Measurements from ENCODE around the gene YY1.

The YY1 gene

DNA sequence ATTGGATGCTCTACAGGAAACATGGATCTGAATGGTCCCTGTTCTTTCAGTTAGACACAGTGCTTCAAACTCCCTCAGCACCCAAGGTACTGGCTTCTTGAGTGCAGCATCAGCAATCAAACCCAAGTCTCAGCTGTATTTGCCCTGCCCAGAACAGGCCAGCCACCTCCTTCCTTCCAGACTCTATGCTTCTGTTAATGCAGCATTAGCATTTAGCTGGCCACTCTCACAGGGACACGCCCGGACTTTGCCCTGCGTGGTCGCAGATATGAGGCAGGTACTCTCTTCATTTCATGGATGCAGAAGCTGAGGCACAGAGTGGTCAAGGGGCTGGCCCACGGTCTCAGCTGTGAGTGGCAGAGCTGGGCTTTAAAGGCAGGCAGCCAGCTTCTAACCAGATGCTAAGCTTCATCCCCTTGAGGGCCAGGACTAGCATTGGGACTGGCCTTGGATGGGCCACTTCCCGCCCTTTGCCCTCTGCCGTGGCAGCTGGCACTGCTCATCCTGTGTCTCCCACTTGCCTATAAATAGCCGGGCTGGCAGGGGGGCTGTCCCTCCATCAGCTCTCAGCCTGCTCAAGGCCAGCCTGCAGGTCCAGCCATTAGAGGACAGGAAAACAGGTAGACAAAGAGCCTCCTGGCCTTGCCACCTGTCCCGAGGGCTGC, 82.7 kb downstream of the YY1 start:
- H3K4me3 ChIP-seq (ENCODE audit: low read depth, low read length): no peak overlapping the region
- no peak for DNase-seq (ENCODE audit: low read depth)
- TF ChIP-seq MYC (IDR thresholded peaks at IDR 0.05; ENCODE audit: low read depth, low read length) (no peak), POLR2A (IDR thresholded peaks at IDR 0.05; ENCODE audit: extremely low read depth, insufficient read length) (no peak), MAX (IDR thresholded peaks at IDR 0.05; ENCODE audit: low read depth, low read length) (no peak), CTCF (IDR thresholded peaks at IDR 0.05; ENCODE audit: low read depth, low read length) (no peak)

- no peak for TF ChIP-seq POLR2A (IDR thresholded peaks at IDR 0.05; ENCODE audit: extremely low read depth, insufficient read length)
- TF ChIP-seq CTCF (IDR thresholded peaks at IDR 0.05; ENCODE audit: low read depth, low read length): no peak
- no peak for TF ChIP-seq MYC (IDR thresholded peaks at IDR 0.05; ENCODE audit: low read depth, low read length)
- no peak for TF ChIP-seq MAX (IDR thresholded peaks at IDR 0.05; ENCODE audit: low read depth, low read length)
- no peak overlapping the region for H3K4me3 ChIP-seq (ENCODE audit: low read depth, low read length)
- no peak for DNase-seq (ENCODE audit: low read depth)
These were observed 83.4 kb downstream of the YY1 start for GRCh38 chr14:100322138-100322957.

GRCh38 chr14:100323121-100323941, 84.4 kb downstream of the YY1 start, which contains the start of gene SLC25A47:
TSS of gene SLC25A47 (plus strand) at chr14:100323339. CDS start at chr14:100323415, 76 bp downstream.
- no peak for DNase-seq (ENCODE audit: low read depth)
- TF ChIP-seq POLR2A (IDR thresholded peaks at IDR 0.05; ENCODE audit: extremely low read depth, insufficient read length) (no peak), CTCF (IDR thresholded peaks at IDR 0.05; ENCODE audit: low read depth, low read length) (no peak), MYC (IDR thresholded peaks at IDR 0.05; ENCODE audit: low read depth, low read length) (no peak), MAX (IDR thresholded peaks at IDR 0.05; ENCODE audit: low read depth, low read length) (no peak)
- H3K4me3 ChIP-seq (ENCODE audit: low read depth, low read length): no peak within 1 kb of the TSS

DNA sequence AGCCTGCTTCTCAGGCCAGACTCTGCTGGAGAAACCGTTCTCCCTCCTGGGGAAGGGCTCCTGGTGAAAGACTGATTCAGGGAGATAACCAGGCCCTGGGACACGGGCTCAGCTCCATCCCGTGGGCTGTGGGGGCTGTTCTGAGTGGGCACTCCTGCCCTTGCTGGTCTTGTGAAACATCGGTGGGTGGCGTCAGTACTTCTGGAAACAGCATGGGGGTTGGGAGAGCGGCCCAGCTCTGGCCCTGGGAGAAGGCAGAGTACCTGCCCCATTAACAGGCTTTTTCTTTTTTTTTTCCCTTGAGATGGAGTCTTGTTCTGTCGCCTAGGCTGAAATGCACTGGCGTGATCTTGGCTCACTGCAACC, 85.0 kb downstream of the YY1 start:
- TF ChIP-seq POLR2A (IDR thresholded peaks at IDR 0.05; ENCODE audit: extremely low read depth, insufficient read length) (no peak), MYC (IDR thresholded peaks at IDR 0.05; ENCODE audit: low read depth, low read length) (no peak), MAX (IDR thresholded peaks at IDR 0.05; ENCODE audit: low read depth, low read length) (no peak), CTCF (IDR thresholded peaks at IDR 0.05; ENCODE audit: low read depth, low read length) (no peak)
- H3K4me3 ChIP-seq (ENCODE audit: low read depth, low read length): no peak overlapping the region
- DNase-seq (ENCODE audit: low read depth): no peak

- no peak overlapping the region for H3K4me3 ChIP-seq (ENCODE audit: low read depth, low read length)
- no peak for DNase-seq (ENCODE audit: low read depth)
- TF ChIP-seq CTCF (IDR thresholded peaks at IDR 0.05; ENCODE audit: low read depth, low read length): no peak
- TF ChIP-seq MYC (IDR thresholded peaks at IDR 0.05; ENCODE audit: low read depth, low read length): no peak
- TF ChIP-seq MAX (IDR thresholded peaks at IDR 0.05; ENCODE audit: low read depth, low read length): no peak
- TF ChIP-seq POLR2A (IDR thresholded peaks at IDR 0.05; ENCODE audit: extremely low read depth, insufficient read length): no peak
These were observed 86.3 kb downstream of the YY1 start for GRCh38 chr14:100325231-100325632.
